ENCODE results near the gene ARHGAP1. TPM values are rescaled to one million over a fixed set of nuclear protein-coding genes. Genes with fewer than 3 reads are reported as not detected.

ARHGAP1 gene
- total and polyA plus RNA-seq, 2 experiments from 2014 or later: 54.3 to 98.5 TPM

- Histone ChIP-seq H3K27ac (no peak overlapping the region), H2AFZ (no peak overlapping the region), H3K9me3 (ENCODE audit: low read depth) (no peaks in the 10 kb centered on the region), H3K9ac (no peak overlapping the region), H3K27me3 (replicated peaks; ENCODE audit: insufficient read depth) (no peaks in the 10 kb centered on the region), H3K4me3 (no peak overlapping the region), H3K4me1 (ENCODE audit: insufficient read depth) (no peaks in the 10 kb centered on the region), H3K4me2 (ENCODE audit: unreplicated experiment) (no peak overlapping the region), H3K79me2 (ENCODE audit: insufficient read depth) (peaks cover 87% of the 10 kb centered on the region), H3F3A (ENCODE audit: insufficient read depth) (no peaks in the 10 kb centered on the region), H4K20me1 (ENCODE audit: insufficient read depth) (no peaks in the 10 kb centered on the region), H3K36me3 (ENCODE audit: low read depth) (peaks cover 20% of the 10 kb centered on the region), H3K9me2 (ENCODE audit: insufficient read depth) (no peaks in the 10 kb centered on the region)
- TF ChIP-seq EZH2phosphoT487 (IDR thresholded peaks at IDR 0.05; ENCODE audit: insufficient read depth, low read depth) (no peak), EZH2 (IDR thresholded peaks at IDR 0.05; ENCODE audit: insufficient read depth, poor library complexity, severe bottlenecking) (no peak)
- in situ Hi-C loops (cut with MboI): no loop called here
- 86 to 88% methylated on average over 22 of the region's 22 CpGs for WGBS, 2 experiments (ENCODE audit: low coverage in 1 of 2, low lambda C conversion rate in 2 of 2, missing lambda C conversion rate in 2 of 2)
- no peak for DNase-seq
Observed at GRCh38 chr11:46633291-46634217, 66.9 kb downstream of the ARHGAP1 start.

- DNase-seq: no peak
- H3K4me1 ChIP-seq (ENCODE audit: insufficient read depth): no peaks in the 10 kb centered on the region
- no peaks in the 10 kb centered on the region for H3K9me2 ChIP-seq (ENCODE audit: insufficient read depth)
- in situ Hi-C loops (cut with MboI): no loop called here
- WGBS, 2 experiments (ENCODE audit: low coverage in 1 of 2, low lambda C conversion rate in 2 of 2, missing lambda C conversion rate in 2 of 2): 97 to 100% methylated on average over 1 of the region's 1 CpG
- H2AFZ ChIP-seq: no peak overlapping the region
- H4K20me1 ChIP-seq (ENCODE audit: insufficient read depth): no peaks in the 10 kb centered on the region
- no peak overlapping the region for H3K4me2 ChIP-seq (ENCODE audit: unreplicated experiment)
- no peak for TF ChIP-seq EZH2phosphoT487 (IDR thresholded peaks at IDR 0.05; ENCODE audit: insufficient read depth, low read depth)
- TF ChIP-seq EZH2 (IDR thresholded peaks at IDR 0.05; ENCODE audit: insufficient read depth, poor library complexity, severe bottlenecking): no peak
- no peak overlapping the region for H3K27ac ChIP-seq
- H3K9me3 ChIP-seq (ENCODE audit: low read depth): no peaks in the 10 kb centered on the region
- H3K79me2 ChIP-seq (ENCODE audit: insufficient read depth): peaks cover 88% of the 10 kb centered on the region
- H3K4me3 ChIP-seq: no peak overlapping the region
- no peaks in the 10 kb centered on the region for H3K27me3 ChIP-seq (replicated peaks; ENCODE audit: insufficient read depth)
- H3K36me3 ChIP-seq (ENCODE audit: low read depth): peaks cover 25% of the 10 kb centered on the region
- H3F3A ChIP-seq (ENCODE audit: insufficient read depth): no peaks in the 10 kb centered on the region
- H3K9ac ChIP-seq: no peak overlapping the region
Observed at GRCh38 chr11:46632502-46632901, 67.9 kb downstream of the ARHGAP1 start.

DNA sequence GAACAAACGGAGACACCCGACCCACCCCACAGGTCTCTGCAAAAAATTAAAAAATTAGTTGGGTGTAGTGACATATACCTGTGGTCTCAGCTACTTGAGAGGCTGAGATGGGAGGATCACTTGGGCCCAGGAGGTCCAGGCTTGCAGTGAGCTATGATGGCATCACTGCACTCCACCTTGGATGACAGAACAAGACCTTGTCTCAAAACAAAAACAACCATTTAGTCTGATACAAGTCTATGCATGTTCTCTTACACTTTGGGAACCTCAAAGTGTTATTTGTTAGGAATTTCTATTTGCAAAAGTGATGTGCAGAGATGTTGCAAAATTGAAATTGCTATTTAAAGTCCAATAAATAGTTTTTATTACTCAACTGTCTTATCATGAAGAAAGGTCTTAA is 68.7 kb downstream of the ARHGAP1 start:
- in situ Hi-C loops (cut with MboI): no loop called here
- peaks cover 20% of the 10 kb centered on the region for H3K36me3 ChIP-seq (ENCODE audit: low read depth)
- 97 to 100% methylated on average over 2 of the region's 2 CpGs for WGBS, 2 experiments (ENCODE audit: low coverage in 1 of 2, low lambda C conversion rate in 2 of 2, missing lambda C conversion rate in 2 of 2)
- DNase-seq: no peak
- H4K20me1 ChIP-seq (ENCODE audit: insufficient read depth): no peaks in the 10 kb centered on the region
- no peaks in the 10 kb centered on the region for H3K27me3 ChIP-seq (replicated peaks; ENCODE audit: insufficient read depth)
- peaks cover 88% of the 10 kb centered on the region for H3K79me2 ChIP-seq (ENCODE audit: insufficient read depth)
- TF ChIP-seq EZH2 (IDR thresholded peaks at IDR 0.05; ENCODE audit: insufficient read depth, poor library complexity, severe bottlenecking) (no peak), EZH2phosphoT487 (IDR thresholded peaks at IDR 0.05; ENCODE audit: insufficient read depth, low read depth) (no peak)
- H3F3A ChIP-seq (ENCODE audit: insufficient read depth): no peaks in the 10 kb centered on the region
- no peak overlapping the region for H3K27ac ChIP-seq
- no peaks in the 10 kb centered on the region for H3K9me2 ChIP-seq (ENCODE audit: insufficient read depth)
- H3K4me2 ChIP-seq (ENCODE audit: unreplicated experiment): no peak overlapping the region
- H3K9me3 ChIP-seq (ENCODE audit: low read depth): no peaks in the 10 kb centered on the region
- H3K4me1 ChIP-seq (ENCODE audit: insufficient read depth): no peaks in the 10 kb centered on the region
- H2AFZ ChIP-seq: no peak overlapping the region
- no peak overlapping the region for H3K4me3 ChIP-seq
- H3K9ac ChIP-seq: no peak overlapping the region

DNA sequence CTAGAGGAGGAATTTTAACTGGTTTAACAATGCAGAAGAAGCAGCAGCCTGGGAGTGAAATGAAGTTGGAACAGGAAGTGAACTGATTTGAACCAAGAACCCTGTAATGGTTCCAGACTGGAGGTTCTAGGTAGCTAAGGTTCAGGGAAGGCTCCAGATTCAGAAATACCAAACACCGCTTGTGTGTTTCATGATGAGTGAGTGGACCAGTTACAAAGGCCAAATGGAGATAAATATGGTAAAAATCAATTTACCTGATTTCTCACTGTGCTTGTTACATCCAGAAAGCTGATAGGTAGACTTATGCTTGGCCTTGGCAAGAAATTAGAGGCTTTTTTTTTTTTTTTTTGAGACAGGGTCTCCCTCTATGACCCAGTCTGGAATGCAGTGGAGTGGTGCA is 70.2 kb downstream of the ARHGAP1 start:
- no peak overlapping the region for H3K4me2 ChIP-seq (ENCODE audit: unreplicated experiment)
- in situ Hi-C loops (cut with MboI): no loop called here

More for the DNA sequence above, 70.2 kb downstream of the ARHGAP1 start:
- no peak for TF ChIP-seq EZH2phosphoT487 (IDR thresholded peaks at IDR 0.05; ENCODE audit: insufficient read depth, low read depth)
- no peak for TF ChIP-seq EZH2 (IDR thresholded peaks at IDR 0.05; ENCODE audit: insufficient read depth, poor library complexity, severe bottlenecking)
- Histone ChIP-seq H3K79me2 (ENCODE audit: insufficient read depth) (peaks cover 88% of the 10 kb centered on the region), H3K27ac (no peak overlapping the region), H4K20me1 (ENCODE audit: insufficient read depth) (no peaks in the 10 kb centered on the region), H3K36me3 (ENCODE audit: low read depth) (peaks cover 25% of the 10 kb centered on the region), H3K27me3 (replicated peaks; ENCODE audit: insufficient read depth) (no peaks in the 10 kb centered on the region), H3K4me1 (ENCODE audit: insufficient read depth) (no peaks in the 10 kb centered on the region), H3K9me2 (ENCODE audit: insufficient read depth) (no peaks in the 10 kb centered on the region), H3K9ac (no peak overlapping the region), H3K4me3 (no peak overlapping the region), H2AFZ (no peak overlapping the region), H3F3A (ENCODE audit: insufficient read depth) (no peaks in the 10 kb centered on the region), H3K9me3 (ENCODE audit: low read depth) (no peaks in the 10 kb centered on the region)
- WGBS, 2 experiments (ENCODE audit: low coverage in 1 of 2, low lambda C conversion rate in 2 of 2, missing lambda C conversion rate in 2 of 2): 97 to 100% methylated on average over 1 of the region's 1 CpG
- DNase-seq: no peak

Measured in GM23248 (cell line).